Umbilical cord (tissue), 2 donors: ENCODE results near the gene CHRNA4. TPM values are rescaled to one million over a fixed set of nuclear protein-coding genes. Genes with fewer than 3 reads are reported as not detected.
A peak's percentile ranks its signal among the peaks of the same experiment; 100 is the strongest.
"Not testable (repeated sequence)": the region's sequence is repeated elsewhere in the genome, so short reads cannot be mapped to it uniquely, and the experiment has no call there.

ENCODE experiments used
- DNase-seq: peaks from one replicate; pipeline ENCODE4 v3.0.0-alpha.2; 2015; ENCODE audit warnings: low spot score
- total RNA-seq: library from RNA; depleted of rRNA; stranded (reverse); fragments of >200 nt; gene quantifications from one replicate; pipeline ENCODE4 v1.2.3, GENCODE V29; 2014; ENCODE audit warnings: low replicate concordance; ENCODE audit not compliant: insufficient read depth

Gene CHRNA4
- total RNA-seq, 1 donor from 2014 or later: 2.2 TPM

DNA sequence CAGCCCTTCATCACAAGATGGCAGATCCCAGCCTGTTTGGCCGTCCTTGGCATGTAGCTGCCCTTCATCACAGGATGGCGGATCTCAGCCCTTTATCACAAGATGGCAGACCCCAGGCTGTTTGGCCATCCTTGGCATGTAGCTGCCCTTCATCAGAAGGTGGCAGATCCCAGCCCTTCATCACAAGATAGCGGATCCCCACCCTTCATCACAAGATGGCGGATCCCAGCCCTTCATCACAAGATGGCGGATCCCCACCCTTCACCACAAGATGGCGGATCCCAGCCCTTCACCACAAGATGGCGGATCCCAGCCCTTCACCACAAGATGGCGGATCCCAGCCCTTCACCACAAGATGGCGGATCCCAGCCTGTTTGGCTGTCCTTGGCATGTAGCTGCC, 26.1 kb downstream of the CHRNA4 start:
- DNase-seq: not testable (repeated sequence)

DNA sequence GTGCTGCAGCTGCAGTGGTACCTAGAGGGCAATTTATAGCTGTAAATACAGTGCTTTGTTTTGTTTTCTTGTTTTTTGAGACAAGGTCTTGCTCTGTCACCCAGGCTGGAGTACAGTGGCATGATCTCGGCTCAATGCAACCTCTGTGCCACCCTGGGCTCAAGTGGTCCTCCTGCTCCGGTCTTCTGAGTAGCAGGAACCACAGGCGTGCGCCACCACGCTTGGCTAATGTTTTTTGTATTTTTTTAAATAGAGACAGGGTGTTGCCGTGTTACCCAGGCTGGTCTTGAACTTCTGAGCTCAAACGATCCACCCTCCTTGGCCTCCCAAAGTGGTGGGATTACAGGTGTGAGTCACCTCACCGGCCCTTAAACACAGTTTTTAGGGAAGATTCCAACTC, 26.8 kb downstream of the CHRNA4 start:
- DNase-seq: no peak

DNA sequence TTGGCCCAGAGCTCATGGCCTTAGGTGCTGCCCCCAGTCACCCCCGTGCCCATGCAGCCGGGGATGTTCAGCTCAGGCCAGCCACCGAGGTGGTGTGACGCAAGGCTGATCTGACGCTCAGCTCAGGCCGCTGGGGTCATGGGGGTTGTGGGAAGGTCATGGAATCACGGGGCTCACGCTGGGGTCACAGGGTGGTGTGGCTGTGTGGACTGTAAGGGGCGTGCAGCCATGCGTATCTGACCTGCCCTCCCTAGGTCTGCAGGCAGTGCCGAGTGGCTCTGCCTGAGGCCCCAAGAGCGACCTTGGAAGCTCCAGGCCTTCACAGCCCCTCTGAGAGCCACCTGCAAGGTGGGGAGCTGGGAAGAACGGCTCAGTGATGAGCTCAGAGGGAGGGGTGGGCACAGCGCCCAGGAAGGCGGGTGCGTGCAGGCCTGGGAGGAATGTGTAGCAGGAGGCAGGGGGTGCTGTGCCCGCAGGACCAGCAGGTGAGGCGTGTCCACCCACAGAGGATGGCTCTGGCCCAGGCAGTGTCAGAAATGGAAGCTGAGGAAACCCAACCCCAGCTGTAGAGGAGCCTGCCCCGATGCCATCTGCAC, 27.8 kb downstream of the CHRNA4 start:
- DNase-seq: no peak

DNA sequence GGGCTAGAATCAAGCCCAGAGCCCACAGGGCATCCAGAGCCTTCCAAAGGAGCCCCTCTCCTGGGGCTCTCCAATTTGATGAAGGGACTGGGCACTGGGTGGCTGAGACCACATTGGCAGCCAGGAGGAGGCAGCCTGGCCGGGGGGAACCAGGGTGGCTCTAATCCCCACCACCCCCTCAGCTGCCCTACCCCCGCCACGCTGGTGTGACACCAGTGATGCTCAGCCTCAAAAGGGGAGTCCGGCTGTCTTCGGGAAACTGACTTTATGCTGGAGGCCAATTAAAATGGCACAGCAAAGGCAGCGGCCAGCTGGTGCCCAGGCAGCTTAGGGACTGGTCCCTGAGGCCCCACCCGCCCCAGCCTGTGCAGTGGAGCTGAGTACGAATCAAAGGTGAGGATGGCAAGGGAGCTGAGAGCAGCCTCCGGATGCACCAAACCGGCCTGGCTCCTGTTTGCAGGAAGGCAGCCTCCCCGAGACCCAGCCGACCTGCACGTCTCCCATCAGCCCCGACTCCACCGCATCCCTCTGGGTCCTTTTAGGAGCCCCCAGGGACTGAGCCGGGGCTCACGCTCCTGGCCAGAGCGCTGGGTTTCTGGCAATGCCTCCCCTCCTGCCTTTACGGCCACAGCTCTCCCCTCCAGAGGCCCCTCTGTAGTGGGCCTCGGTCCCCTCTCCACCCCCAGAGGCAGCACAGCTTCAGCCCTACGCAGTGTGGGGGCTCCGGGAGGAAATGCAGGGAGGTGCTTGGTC, 28.5 kb downstream of the CHRNA4 start:
- no peak for DNase-seq

DNA sequence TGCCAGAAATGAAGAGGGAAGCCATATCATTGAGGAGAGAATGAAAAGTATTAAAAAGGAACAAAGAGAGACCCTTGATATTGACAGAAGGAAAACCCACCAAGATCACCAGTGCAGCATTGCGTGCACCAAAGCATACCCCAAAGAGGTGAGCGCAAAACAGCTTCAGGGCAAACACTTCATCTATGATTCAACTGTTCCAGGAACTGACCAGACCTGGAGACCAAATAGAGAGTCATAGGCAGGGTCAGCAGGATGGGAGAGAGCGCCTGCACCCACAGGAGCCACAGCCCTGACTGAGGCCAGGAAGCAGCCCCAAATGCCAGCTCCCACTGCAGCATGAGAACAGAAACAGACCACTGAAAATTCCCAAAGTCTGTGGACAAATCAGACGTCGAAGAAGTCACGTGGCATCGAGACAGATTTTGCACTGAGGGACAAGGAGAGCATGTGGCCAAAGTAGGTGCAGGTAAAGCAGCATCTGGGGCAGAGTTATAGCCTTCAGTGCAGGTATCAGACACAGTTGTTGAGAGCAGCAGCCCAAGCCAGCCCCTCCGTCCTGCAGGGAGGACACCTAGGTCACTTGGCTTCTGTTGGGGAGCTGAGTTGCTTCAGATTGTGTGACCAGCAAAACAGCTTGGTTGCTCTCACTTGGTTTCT, 29.3 kb downstream of the CHRNA4 start:
- DNase-seq: no peak

DNA sequence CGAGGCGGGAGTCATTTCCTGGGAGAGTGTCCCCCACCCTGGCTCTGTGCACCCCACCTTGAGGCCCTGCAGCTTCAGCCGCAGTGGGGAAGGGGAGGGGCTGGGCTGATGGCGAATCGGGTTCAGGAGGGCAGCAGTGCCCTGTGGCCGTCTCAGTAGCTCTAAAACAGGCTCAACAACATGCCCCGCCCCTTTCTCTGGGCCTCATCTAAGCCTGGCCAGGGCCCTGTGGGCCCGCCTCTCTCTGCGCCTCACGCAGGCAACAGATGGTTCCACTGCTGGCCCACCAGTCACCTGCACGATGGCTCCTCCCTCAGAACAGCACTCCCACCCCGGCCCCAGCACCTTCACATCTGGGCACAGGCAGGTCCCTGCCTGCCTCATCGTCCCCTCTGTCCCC, 30.2 kb downstream of the CHRNA4 start:
- peak; percentile 34 for DNase-seq

DNA sequence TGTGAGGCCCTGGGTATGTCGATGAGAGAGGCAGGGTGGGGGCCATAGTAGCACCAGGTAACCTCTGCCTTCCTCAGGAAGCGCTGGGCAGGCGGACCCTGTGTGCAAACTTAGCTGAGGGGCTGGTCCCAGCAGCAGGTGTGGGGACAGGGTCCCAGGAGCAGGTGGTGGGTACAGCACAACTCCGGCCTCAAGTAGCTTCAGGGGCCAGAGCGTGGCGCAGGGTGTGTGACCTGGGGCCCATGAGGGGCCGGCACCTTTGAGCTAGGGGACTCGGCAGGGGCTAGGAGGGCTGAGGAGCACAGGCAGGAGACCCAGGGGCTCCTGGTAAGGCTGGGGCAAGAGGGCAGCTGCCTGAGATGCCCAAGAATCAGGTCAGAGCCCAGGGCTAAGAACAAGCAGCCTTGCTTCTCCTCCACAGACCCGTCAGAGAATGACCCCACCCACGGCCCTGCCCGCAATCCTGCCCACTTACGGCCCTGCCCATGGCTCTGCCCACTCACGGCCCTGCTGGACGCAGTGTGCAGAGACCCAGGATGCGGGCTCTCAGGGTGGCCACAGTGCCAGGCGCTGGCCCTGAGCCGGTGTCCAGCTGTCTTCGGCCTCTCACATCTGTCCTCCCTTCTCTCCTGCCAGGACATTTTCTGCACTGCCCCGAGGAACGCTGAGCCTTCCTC, 30.9 kb downstream of the CHRNA4 start:
- DNase-seq: no peak

DNA sequence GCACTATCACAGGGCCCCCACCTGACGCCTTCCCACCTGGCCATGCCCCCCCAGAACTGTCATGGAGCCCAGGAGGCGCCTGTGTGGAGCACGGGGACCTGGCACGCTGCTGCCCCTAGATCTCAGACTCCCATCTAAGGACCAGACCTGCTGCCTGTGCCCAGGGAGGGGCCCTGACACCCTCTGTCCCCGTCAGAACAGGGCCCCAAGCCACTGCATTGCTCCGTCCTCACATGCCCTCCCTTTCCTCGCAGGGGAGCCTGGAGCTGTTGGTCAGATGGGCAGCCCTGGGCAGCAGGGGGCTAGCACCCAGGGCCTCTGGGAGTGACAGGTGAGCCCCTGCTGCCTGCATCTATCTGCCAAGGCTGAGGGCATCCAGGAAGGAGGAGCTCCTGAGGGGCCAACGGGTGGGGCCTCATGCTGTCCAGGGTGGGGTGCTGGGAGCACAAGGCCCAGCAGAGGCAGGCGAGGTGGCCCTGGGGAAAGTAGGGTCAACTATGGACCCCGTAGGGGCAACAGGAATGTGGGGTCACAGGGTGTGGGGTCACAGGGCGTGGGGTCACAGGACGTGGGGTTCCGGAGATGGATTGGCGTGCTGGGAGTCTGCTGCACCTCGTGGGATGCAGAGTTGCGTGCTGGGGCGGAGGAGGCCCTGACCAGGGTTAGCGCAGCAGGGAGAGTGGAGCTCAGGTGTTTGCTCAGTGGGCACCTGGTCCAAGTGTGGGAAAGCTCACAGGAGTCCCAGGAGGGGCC, 31.6 kb downstream of the CHRNA4 start:
- no peak for DNase-seq

DNA sequence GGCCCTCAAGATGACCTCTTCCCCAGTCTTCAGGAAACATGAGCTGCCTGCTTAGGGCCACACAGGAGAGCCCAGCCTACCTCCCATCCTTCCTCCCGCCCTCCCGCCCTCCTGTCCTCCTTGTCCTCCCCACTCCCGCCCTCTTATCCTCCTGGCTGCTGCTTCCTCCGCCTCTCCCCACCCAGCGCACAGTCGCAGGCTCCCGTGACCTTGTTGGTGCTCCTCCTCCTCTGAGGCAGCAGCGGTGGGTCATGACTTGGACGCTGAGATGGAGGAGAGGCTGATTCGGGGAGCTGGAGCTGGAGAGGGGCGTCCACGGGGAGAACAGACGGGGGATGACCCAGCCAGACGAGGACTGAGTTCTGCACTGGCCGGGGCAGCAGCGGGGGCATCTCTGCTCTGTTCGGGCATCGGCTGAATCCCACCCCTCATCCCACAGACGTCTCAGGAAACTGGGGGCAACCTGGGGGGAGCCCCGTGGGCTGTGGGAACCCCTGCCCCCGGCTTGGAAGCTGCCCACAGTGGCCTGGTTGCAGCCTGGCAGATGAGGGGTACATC, 32.4 kb downstream of the CHRNA4 start:
- DNase-seq: no peak

DNA sequence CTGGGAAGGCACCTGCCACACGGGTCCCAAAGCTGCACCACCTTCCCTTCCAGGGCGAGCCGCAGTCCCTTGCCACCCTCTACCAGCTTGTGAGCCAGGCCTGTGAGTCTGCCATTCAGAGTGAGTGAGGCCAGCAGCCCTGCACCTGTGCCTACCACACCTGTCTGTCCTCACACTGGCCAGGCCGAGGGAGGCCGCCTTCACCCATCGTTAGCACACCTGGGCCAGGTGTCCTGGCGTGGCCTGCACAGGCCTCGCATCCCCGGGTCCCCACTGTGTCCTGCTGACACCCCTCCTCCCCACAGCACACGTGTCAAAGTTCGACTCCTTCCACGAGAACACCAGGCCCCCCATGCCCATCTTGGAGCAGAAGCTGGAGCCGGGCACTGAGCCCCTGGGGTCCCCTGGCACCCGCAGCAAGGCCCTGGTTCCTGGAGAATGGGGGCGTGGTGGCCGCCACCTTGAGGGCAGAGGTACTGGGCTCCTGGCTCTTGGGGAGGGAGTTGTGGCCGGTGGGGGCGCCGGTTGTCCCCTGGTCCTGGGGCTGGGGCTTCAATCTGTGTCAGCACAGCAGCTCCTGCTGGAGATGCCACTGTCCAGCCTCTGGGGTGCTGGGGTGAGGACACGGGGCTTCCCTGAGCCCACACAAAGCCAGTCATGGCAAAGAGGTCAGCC, 33.0 kb downstream of the CHRNA4 start:
- no peak for DNase-seq

DNA sequence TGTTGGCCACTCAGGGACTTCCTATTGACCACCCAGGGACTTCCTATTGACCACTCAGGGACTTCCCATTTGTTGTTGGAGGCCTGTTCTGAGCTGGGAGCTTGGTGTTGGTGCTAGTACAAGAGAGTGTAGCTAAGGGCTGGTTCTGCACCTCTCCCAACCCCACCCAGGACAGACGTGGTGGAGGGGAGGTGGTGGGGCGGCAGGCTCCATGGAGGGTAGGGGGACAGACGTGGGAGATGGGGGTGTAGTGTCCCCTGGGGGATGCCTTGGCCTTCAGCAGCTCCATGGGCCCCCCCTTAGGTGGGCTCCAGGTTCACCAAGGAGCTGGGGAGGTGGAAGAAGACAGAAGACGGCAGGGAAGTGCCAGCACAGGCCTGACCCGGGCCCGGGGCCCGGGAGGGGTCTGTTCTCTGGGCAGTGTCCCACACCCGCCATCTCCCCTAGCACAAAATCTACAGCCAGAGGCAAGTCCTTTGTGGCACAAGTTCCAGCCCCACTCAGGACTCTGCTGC, 33.9 kb downstream of the CHRNA4 start:
- no peak for DNase-seq

DNA sequence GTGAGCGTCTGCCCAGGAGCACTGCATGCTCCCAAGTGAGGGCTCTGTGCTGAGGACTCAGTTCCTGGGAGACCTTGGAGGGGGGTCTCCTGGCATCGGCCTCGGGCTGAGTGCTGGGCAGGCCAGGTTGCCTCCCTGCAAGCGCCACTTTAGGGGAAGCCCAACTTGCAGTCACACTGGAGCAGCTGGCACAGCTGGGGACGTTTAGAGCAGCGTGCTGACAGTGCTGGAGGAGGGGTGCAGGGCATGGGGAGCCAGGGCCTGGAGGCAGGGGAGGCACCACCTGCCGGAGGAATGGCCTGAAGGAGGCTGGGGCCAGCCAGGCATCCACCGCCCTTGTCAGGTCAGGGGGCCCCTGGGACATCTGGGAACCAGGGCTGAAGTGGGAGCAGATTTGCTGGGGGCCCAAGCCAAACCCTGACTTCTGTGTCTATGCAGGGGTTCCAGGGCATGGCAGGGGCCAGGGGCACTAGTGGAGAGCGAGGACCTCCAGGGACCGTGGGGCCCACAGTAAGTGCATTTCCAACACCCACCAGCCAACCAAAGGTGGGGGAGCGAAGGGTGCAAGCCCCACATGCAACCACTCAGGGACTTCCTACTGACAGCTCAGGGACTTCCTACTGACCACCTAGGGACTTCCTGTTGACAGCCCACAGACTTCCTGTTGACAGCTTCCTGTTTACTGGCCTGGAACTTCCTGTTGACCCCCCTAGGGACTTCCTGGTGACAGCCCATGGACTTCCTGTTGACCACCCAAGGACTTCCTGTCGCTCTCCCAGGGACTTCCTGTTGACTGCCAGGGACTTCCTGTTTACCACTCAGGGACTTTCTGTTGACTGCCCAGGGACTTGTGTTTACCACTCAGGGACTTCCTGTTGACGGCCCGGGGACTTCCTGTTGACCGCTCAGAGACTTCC, 34.6 kb downstream of the CHRNA4 start:
- DNase-seq: no peak

DNA sequence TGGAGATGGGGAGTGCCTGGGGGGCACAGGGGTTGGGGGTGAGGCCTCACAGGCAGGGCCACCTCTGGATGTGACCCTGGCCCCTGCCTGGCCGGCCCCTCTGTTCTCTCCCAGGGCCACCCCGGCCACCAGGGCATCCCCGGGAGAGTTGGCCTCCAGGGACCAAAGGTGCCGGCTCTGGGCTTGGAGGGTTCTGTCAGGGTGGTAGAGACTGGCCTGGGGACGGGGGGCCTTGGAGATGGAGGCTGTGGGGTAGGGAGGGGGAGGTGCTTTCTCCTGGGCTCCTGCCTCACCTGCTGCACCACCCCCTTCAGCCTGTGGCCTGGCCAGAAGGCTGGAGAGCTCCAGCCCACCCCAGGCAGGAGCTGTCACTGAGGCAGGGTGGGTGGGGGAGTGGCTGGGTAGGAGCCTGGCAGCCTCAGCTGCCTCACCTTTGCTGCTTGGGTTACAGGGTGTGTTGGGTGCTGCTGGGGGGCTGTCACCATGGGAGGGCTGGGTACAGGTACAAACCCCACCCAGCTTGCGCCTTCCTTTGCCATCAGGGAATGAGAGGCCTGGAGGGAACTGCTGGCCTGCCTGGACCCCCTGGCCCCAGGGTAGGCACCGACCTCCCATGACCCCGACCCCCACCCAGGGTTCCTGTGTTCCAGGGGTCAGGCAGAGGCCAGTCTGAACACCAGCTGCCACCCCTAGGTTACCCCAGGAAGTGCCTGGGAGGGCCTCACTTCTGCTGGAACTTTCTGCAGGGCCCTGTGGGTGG, 35.4 kb downstream of the CHRNA4 start:
- no peak for DNase-seq

DNA sequence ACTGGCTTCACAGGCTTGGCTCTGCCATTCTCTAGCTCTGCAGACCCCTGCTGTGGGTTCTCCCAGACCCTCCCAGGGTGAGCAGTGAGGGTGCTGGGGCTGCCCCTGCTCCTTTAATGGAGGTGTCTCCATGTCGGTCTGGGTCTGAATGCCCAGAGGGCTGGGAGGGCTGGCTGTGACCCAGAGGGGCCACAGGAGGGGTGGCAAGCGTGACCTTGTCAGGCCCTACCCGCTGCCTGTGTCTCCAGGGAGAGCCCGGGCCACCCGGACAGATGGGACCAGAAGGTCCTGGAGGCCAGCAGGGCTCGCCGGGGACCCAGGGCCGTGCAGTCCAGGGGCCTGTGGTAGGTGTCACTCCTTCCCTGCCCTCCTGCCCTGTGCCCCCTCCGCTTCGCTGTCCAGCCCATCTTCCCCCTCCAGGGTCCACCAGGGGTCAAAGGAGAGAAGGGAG, 36.1 kb downstream of the CHRNA4 start:
- DNase-seq: no peak

DNA sequence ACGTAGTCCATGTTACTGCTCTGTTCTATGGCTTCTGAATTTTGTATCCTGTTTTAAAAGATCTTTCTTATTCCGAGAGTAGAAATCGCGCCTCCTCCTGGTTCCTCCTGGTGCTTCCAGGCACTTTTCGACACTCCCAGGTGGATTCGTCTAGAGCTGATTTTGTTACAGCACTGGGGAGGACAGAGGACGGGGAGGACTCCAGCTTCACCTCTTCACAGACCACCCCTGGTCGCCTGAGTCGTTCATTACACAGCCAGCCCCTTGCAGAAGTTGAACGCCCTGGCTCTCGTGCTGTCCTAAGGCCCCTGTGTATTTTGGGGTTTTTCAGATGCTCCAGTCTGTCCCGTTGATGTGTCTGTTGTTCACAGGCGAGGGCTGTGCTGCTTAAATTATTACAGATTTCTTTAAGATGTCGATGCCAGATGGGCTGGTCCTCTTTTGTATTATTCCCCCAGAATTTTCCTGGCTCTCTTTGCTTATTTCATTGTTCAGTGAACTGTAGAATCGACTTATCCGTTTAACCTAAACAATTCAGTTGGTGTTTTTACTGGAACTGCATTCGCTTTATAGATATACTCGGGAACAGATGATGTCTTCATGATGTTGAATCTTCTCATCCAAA, 37.7 kb downstream of the CHRNA4 start:
- no peak for DNase-seq

DNA sequence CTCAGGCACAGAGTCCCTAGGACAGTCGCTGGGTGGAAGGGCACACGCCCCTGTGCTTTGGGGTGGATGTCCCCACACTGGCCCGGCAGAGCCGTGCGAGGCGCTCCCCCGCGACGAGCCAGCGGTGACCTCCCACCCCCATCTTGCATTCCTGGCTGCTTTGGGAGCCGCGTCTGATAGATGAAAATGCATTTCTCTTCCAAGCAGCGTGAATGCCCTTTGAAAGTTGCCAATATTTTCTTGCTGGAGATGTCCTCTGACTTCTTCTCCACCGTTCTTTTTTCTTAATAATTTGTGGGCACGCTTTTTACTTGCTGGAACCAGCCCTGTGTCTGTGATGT, 38.2 kb downstream of the CHRNA4 start:
- no peak for DNase-seq

DNA sequence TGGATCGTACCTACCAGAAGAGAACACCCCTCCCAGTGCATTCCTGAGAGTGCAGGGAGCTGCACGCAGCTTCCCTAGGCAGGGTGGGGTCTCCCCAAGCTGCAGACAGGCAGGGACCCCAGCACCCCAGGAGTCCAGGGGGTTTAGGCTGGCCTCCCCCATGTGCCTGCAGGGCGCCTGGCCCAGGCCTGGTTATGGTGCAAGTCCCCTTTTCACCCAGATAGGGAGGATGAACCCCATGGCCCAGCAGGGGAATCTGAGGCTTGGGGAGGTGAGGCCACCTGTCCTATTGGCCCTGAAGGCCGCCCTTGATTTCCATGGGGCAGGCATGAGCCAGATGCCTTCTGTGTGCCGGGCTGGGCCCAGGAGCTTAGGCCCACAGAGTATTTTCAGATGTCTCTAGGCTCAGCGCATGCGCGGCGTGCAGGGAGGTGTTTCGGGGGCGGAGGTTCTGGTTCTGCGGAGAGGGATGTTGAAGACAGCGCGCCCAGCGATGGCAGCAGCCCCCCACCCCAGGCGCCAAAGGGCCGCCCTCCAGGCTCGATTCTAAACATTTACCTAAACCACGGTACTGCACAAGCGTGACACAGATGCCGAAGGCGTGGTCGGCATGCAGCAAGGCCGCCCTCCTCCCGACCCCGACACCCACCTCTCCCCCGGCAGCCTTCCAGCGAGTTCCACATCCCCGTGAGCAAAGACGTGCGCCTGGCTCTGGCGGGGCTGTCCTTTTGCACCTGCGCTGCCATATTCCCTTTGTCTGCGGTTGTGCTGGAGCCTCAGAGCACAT, 38.8 kb downstream of the CHRNA4 start:
- DNase-seq: no peak
